NT2/D1 (cell line): Measurements from ENCODE around the gene SYNRG.

Experiments used
- DNase-seq: peaks from one replicate; pipeline ENCODE4 v3.0.0-alpha.2; 2011; ENCODE audit warnings: low read depth, low spot score
- H3K27me3 ChIP-seq: 2 replicates; pipeline ENCODE4 v1.6.0; 2011; ENCODE audit warnings: mild to moderate bottlenecking; ENCODE audit not compliant: insufficient read length, insufficient read depth
- H3K36me3 ChIP-seq: 2 replicates; pipeline ENCODE4 v1.6.1; 2011; ENCODE audit warnings: mild to moderate bottlenecking, low read length, mixed read lengths; ENCODE audit not compliant: insufficient read depth, insufficient read length
- H3K4me1 ChIP-seq: 2 replicates; pipeline ENCODE4 v1.5.1; 2011; ENCODE audit not compliant: insufficient read depth, insufficient read length
- H3K4me3 ChIP-seq: 2 replicates; pipeline ENCODE4 v1.5.1; 2011; ENCODE audit warnings: low read depth; ENCODE audit not compliant: insufficient read length
- H3K9ac ChIP-seq: 2 replicates; pipeline ENCODE4 v1.6.0; 2011; ENCODE audit warnings: low read depth; ENCODE audit not compliant: insufficient read length
- H3K9me3 ChIP-seq: 2 replicates; pipeline ENCODE4 v1.5.1; 2011; ENCODE audit warnings: mild to moderate bottlenecking, low read length; ENCODE audit not compliant: insufficient read depth
- SUZ12 ChIP-seq: IDR thresholded peaks from 2 replicates; pipeline ENCODE4 v1.6.1; 2011; ENCODE audit not compliant: insufficient read length, insufficient read depth; ENCODE audit errors: extremely low read depth
- YY1 ChIP-seq: IDR thresholded peaks from 2 replicates; pipeline ENCODE4 v1.6.1; 2011; ENCODE audit not compliant: insufficient read length, insufficient read depth
- ZNF274 ChIP-seq: IDR thresholded peaks from 2 replicates; pipeline ENCODE4 v1.6.1; 2011; ENCODE audit warnings: mild to moderate bottlenecking, low read depth, low read length

The SYNRG gene

DNA sequence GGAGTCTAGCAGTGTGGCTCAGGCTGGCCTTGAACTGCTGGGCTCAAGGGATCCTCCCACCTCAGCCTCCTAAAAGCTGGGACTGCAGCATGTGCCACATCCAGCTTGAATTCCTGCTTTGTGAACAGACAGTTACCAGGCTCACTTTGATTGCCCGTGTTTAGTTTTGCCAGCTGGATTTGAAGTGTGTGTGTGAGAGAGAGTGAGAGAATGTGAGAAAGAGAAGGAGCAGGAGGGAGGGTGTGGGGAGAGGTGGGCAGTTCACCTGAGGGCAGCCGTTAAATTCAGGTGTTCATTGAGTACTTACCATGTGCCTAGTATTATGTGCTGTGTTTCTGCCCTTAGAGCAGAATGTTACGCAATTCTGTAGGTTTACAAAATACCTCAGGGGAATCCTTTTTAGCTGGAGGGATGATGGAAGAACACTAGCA is 114.8 kb downstream of the SYNRG start:
- Histone ChIP-seq H3K9me3 (no peaks in the 10 kb centered on the region), H3K27me3 (no peaks in the 10 kb centered on the region), H3K9ac (no peak overlapping the region), H3K4me3 (no peak overlapping the region), H3K36me3 (no peaks in the 10 kb centered on the region), H3K4me1 (peaks cover 3% of the 10 kb centered on the region)
- no peak for TF ChIP-seq ZNF274
- no peak for TF ChIP-seq SUZ12
- TF ChIP-seq YY1: no peak
- DNase-seq: no peak

DNA sequence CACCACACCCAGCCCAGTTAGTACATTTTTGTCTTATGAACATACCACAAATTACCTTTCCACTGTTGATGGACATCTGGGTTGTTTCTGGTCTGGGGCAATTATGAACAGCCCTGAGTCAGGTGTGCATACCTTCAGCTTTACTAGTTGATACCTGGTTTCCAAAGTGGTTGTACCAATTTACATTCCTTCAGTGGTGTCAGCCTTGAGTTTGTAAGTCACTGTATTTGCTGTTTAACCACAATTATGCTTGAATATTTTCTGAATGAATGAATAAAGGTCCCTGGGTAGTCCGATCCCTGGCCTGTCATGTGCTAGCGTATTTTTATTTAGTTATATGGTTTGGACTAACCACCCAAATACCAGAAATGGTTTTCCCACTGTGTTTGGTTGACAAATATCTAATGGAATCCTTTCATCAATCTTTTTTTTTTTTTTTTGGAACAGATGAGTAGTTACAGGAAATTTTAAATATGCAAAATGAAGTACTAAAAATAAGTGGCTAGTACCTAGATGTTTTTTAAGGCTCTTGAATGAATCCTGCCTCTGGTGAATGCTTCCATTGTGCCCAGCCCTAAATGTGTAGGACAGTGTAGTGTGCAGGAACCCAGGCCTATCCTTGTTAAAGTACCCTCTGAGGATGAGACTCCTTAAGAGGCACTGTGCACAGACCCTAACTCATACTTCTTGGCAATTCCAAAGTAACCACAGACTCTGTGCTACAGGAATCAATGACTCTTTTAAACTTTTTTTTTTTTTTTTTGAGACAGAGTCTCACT is 115.8 kb downstream of the SYNRG start:
- H3K9ac ChIP-seq: no peak overlapping the region
- peaks cover 3% of the 10 kb centered on the region for H3K4me1 ChIP-seq
- H3K27me3 ChIP-seq: no peaks in the 10 kb centered on the region
- no peaks in the 10 kb centered on the region for H3K9me3 ChIP-seq
- no peak overlapping the region for H3K4me3 ChIP-seq
- TF ChIP-seq SUZ12 (no peak), YY1 (no peak), ZNF274 (no peak)
- no peaks in the 10 kb centered on the region for H3K36me3 ChIP-seq
- DNase-seq: no peak

- no peak for DNase-seq
- H3K4me1 ChIP-seq: peaks cover 3% of the 10 kb centered on the region
- H3K9ac ChIP-seq: no peak overlapping the region
- no peaks in the 10 kb centered on the region for H3K27me3 ChIP-seq
- no peaks in the 10 kb centered on the region for H3K9me3 ChIP-seq
- no peak overlapping the region for H3K4me3 ChIP-seq
- TF ChIP-seq SUZ12 (no peak), YY1 (no peak), ZNF274 (no peak)
- no peaks in the 10 kb centered on the region for H3K36me3 ChIP-seq
These were observed 117.1 kb downstream of the SYNRG start for GRCh38 chr17:37492167-37492566.

GRCh38 chr17:37490638-37491614 is 118.3 kb downstream of the SYNRG start:
- Histone ChIP-seq H3K9ac (peak overlapping the region; percentile 3), H3K36me3 (no peaks in the 10 kb centered on the region), H3K4me3 (peak overlapping the region; percentile 66), H3K27me3 (no peaks in the 10 kb centered on the region), H3K9me3 (no peaks in the 10 kb centered on the region), H3K4me1 (peaks cover 3% of the 10 kb centered on the region)
- no peak for DNase-seq
- TF ChIP-seq YY1 (no peak), SUZ12 (no peak), ZNF274 (no peak)

DNA sequence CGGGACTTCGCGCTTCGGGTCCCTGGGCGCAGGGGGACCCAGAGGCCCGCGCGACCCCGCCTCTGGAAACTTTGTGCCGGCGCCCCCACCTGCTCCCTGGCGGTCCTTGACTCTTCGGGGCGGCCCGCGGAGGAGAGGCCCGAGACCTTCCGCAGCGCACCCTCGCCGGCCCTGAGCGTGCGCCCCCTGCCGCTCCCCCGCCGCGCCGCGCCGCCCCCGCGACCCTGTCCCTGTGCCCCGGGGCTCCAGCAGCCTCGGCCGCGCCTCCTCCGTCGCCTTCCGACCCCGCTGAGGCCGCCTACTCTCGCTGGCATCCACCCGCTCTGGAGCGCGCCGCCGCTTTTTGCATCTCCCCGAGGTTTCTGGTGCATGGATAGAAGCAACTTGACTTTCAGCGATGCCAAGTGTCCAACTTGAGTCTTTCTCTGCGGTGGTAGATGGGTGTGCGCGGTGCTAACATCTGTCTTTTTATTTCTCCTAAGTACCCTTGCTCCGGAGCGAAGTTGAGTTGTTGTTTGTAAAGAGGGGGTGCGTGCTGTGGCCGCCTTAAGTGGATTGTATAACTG is 119.1 kb downstream of the SYNRG start:
- H3K36me3 ChIP-seq: no peaks in the 10 kb centered on the region
- H3K27me3 ChIP-seq: no peaks in the 10 kb centered on the region
- peak overlapping the region; percentile 66 for H3K4me3 ChIP-seq
- no peak for DNase-seq
- H3K9ac ChIP-seq: peak overlapping the region; percentile 78
- peaks cover 2% of the 10 kb centered on the region for H3K4me1 ChIP-seq
- H3K9me3 ChIP-seq: no peaks in the 10 kb centered on the region
- TF ChIP-seq YY1 (no peak), ZNF274 (no peak), SUZ12 (no peak)

DNA sequence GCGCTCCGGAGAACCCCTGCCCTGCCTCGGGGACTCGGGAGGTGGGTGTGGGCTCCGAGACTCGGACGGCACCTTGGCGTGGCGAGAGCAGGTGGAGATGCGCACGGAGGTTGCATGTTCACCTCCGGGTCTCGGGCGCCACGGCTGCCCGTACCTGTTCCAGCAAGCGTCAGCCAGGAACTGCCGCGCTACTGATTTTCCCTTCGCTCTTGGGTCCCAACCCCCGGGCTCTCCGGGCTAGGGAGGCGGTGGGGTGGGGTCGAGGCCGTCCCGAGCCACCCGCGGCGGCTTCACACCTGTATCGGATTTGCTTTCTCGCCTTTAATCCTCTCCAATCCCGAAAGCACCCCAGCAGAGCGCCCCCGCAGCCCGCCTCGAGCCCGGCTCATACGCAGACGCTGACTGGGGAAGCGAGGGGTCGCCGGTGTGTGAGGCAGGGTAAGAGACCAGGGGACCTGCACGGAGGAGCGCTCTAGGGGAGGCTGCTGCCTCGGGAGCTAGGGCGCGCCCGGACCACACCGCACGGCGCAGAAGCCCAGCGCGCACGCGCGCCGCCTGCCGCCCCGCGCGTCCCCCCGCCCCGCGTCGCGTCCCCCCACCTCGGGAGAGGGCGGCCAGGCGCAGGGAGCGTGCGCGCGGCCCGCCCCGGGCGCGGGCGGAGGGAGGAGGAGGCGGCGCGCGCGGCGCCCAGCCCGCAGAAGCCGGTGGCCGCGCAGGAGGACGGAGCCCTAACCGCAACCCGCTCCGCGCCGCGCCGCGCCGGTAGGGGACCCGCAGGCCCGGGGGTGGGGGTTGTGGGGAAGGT is 119.8 kb downstream of the SYNRG start, which contains the start of gene DUSP14:
Gene DUSP14 (plus strand): TSS at position 695 of the 805 bp plus-strand sequence. CDS start 22,382 bp downstream, outside the sequence.
- Histone ChIP-seq H3K4me1 (no peaks in the 10 kb centered on the region), H3K4me3 (peak within 1 kb of the TSS; percentile 67), H3K27me3 (no peaks in the 10 kb centered on the region), H3K36me3 (no peaks in the 10 kb centered on the region), H3K9me3 (no peaks in the 10 kb centered on the region), H3K9ac (peak within 1 kb of the TSS; percentile 88)
- DNase-seq: no peak
- TF ChIP-seq YY1 (no peak), ZNF274 (no peak), SUZ12 (no peak)
